MM.1S (cell line): ENCODE results near the gene AGBL4.

ENCODE experiments used
- EZH2 ChIP-seq: fragments of 300-600 bp; sonication (generic); optimal IDR thresholded peaks from 2 replicates; pipeline ENCODE3; 2017; ENCODE audit warnings: low read depth, mild to moderate bottlenecking, antibody characterized with exemption, low read length, mixed read lengths
- EZH2phosphoT487 ChIP-seq: fragments of 300-600 bp; sonication (generic); IDR thresholded peaks from 2 replicates; pipeline ENCODE4 v1.6.1; 2018; ENCODE audit warnings: antibody characterized with exemption, low read length
- TF ChIP-seq, protein P1 (sequence below): fragments of 300-600 bp; sonication (generic); IDR thresholded peaks from 2 replicates; pipeline ENCODE4 v1.5.1; 2016; ENCODE audit warnings: antibody characterized with exemption, low read length, mixed read lengths

DNA sequence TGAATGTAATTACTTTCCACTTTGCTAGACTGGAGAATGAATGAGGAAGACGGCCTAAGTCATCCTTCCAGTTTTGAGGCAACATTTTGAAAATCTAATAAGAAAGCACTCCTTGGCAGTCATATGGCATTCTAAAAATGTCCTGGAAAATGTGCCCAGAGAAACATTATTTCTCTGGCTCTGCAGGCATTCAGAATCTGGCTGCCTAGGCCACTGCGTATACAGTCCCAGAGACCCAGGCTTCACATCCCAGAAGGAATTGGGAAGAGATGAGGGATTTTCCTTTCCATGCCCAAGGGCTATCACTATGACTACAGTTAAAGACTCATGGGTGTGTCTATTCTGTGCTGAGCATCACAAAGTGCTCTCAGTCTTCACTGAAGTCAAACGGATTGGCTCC lies 1339.9 kb downstream of the AGBL4 start:
- TF ChIP-seq, protein P1, sequence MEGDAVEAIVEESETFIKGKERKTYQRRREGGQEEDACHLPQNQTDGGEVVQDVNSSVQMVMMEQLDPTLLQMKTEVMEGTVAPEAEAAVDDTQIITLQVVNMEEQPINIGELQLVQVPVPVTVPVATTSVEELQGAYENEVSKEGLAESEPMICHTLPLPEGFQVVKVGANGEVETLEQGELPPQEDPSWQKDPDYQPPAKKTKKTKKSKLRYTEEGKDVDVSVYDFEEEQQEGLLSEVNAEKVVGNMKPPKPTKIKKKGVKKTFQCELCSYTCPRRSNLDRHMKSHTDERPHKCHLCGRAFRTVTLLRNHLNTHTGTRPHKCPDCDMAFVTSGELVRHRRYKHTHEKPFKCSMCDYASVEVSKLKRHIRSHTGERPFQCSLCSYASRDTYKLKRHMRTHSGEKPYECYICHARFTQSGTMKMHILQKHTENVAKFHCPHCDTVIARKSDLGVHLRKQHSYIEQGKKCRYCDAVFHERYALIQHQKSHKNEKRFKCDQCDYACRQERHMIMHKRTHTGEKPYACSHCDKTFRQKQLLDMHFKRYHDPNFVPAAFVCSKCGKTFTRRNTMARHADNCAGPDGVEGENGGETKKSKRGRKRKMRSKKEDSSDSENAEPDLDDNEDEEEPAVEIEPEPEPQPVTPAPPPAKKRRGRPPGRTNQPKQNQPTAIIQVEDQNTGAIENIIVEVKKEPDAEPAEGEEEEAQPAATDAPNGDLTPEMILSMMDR = no peak
- TF ChIP-seq EZH2 (no peak), EZH2phosphoT487 (no peak)
